H7 (cell line): Measurements from ENCODE around the gene TMED6. TPM values are rescaled to one million over a fixed set of nuclear protein-coding genes. Genes with fewer than 3 reads are reported as not detected.

Experiments used
- DNase-seq: peaks from one replicate; pipeline ENCODE4 v3.0.0; 2012
- H3K27me3 ChIP-seq: 2 replicates; pipeline ENCODE4 v1.6.0; 2011; ENCODE audit warnings: mild to moderate bottlenecking, low read length; ENCODE audit not compliant: control insufficient read depth, insufficient read depth
- H3K36me3 ChIP-seq: replicated peaks from 2 replicates; pipeline ENCODE4 v1.5.1; 2011; ENCODE audit warnings: low read length; ENCODE audit not compliant: control insufficient read depth, insufficient read depth
- H3K4me3 ChIP-seq: 2 replicates; pipeline ENCODE4 v1.5.1; 2011; ENCODE audit warnings: low read depth, mild to moderate bottlenecking, control low read depth, low read length, moderate library complexity; ENCODE audit not compliant: insufficient read depth
- total RNA-seq: library from RNA; depleted of rRNA; stranded (reverse); fragments of >200 nt; shearing (Covaris generic); gene quantifications from 2 replicates; pipeline ENCODE4 v1.2.3, GENCODE V29; 2014

Gene TMED6
- total RNA-seq, 1 experiment from 2014 or later, result not detected

DNA sequence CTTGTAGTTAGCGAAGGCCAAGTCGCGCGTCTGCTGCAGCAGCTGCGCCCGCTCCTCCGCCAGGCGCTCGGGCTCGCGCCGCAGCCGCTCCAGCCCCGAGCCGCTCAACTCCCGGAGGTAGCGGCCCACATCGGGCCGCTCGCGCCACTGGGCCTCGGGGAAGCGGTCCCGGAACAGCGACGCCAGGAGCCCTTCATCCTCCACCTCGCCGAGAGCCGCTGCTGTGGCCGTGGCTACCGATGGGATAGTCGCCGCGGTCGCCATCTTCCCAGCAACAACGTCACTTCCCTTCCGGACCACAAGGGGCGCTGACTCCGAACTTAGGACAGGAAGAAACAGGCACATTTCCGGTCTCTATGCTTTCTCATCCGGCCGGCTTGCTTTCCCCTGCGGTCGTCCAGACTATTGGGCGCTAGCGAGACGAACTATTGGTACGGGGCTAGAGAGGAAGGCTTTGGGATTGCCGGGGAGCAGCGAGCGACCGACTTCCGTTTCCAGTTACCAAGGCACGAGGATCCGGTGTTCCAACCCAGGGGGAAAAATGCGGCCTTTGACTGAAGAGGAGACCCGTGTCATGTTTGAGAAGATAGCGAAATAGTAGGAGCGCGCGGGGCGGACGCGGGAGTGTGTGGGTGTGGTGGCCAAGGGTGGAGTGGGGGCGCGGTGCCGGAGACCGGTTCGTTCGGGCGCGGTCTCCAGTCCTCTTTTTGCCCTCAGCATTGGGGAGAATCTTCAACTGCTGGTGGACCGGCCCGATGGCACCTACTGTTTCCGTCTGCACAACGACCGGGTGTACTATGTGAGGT is 12.1 kb downstream of the TMED6 start, which contains the start of the genes COG8 and NIP7:
TSS of gene COG8 (minus strand) at position 276 of the 806 bp plus-strand sequence. CDS start at position 264, 12 bp downstream.
TSS of gene NIP7 (plus strand) at position 484 of the 806 bp plus-strand sequence. CDS start at position 542, 58 bp downstream.
- peaks cover 28% of the 10 kb centered on the region for H3K36me3 ChIP-seq
- peak within 1 kb of the TSS; percentile 100 for H3K4me3 ChIP-seq

GRCh38 chr16:69338557-69339288 is 12.9 kb downstream of the TMED6 start:
- H3K36me3 ChIP-seq, result peaks cover 33% of the 10 kb centered on the region

More for the DNA sequence above, 12.1 kb downstream of the TMED6 start, which contains the start of the genes COG8 and NIP7:
- H3K27me3 ChIP-seq, result no peaks in the 10 kb centered on the region
- peak; percentile 95 for DNase-seq

DNA sequence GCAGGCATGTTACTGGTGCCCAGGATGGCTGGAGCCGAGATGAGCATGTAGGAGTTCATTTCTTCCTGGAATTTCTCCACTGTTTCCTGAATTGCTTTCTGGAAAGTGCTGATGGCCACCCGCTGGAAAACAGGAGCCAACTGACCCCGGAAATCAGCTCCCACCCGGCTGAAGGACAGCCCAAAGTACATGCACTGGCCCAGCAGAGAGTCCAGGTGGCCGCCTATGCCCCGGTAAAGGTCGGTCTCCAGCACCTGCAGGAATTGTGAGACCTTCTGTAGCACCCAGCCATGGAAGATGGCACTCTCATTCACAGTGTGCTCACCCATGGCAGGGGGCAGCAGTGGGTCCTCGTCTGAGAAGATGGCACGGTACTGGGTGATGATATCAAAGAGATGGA is 16.9 kb downstream of the TMED6 start:
- no peak overlapping the region for H3K4me3 ChIP-seq
- peaks cover 29% of the 10 kb centered on the region for H3K36me3 ChIP-seq
- DNase-seq, result no peak
- H3K27me3 ChIP-seq, result no peaks in the 10 kb centered on the region

More at GRCh38 chr16:69338557-69339288, 12.9 kb downstream of the TMED6 start:
- Histone ChIP-seq H3K27me3 (no peaks in the 10 kb centered on the region), H3K4me3 (peak overlapping the region; percentile 100)
- DNase-seq, result no peak

GRCh38 chr16:69330286-69331109 is 21.1 kb downstream of the TMED6 start, which contains the start of gene PDF:
Gene PDF, minus strand, starts transcription at chr16:69330588. Its CDS starts 18 bp downstream, at chr16:69330570.
- DNase-seq, result peak; percentile 99
- Histone ChIP-seq H3K36me3 (peaks cover 35% of the 10 kb centered on the region), H3K4me3 (peak within 1 kb of the TSS; percentile 86), H3K27me3 (no peaks in the 10 kb centered on the region)

- no peak for DNase-seq
- H3K27me3 ChIP-seq, result no peaks in the 10 kb centered on the region
- H3K36me3 ChIP-seq, result peaks cover 31% of the 10 kb centered on the region
- peak overlapping the region; percentile 86 for H3K4me3 ChIP-seq
Measured at GRCh38 chr16:69329369-69330285, 22.0 kb downstream of the TMED6 start.

GRCh38 chr16:69328854-69329316 is 22.7 kb downstream of the TMED6 start:
- peak overlapping the region; percentile 86; the same call in 1 of the 2 replicates for H3K4me3 ChIP-seq
- H3K36me3 ChIP-seq, result peaks cover 31% of the 10 kb centered on the region
- H3K27me3 ChIP-seq, result no peaks in the 10 kb centered on the region
- DNase-seq, result peak; percentile 65

DNA sequence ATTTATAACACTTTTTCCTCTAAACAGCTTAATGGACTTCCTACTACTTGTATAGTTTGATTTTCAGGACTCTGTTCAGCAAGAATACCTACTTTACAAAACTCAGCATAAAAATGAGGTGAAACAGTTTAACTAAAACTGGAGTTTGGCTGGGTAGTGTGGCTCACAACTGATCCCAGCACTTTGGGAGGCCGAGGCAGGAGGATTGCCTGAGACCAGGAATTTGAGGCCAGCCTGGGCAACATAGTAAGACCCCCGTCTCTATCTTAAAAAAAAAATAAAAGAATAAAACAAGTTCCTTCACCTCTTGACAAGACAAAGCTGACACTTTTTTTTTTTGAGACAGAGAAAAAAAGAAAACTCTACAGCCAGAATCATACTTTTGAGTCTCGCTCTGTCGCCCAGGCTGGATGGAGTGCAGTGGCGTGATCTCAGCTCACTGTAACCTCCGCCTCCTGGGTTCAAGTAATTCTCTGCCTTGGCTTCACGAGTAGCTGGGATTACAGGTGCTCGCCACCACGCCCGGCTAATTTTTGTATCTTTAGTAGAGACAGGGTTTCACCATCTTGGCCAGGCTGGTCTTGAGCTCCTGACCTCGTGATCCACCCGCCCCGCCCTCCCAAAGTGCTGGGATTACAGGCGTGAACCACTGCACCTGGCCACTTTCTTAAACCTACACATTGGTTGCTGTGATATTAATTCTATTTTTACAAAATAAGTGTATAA is 23.8 kb downstream of the TMED6 start:
- Histone ChIP-seq H3K27me3 (no peaks in the 10 kb centered on the region), H3K36me3 (peaks cover 31% of the 10 kb centered on the region), H3K4me3 (no peak overlapping the region)
- no peak for DNase-seq

GRCh38 chr16:69326172-69326873 is 25.3 kb downstream of the TMED6 start:
- Histone ChIP-seq H3K27me3 (no peaks in the 10 kb centered on the region), H3K36me3 (peaks cover 35% of the 10 kb centered on the region), H3K4me3 (no peak overlapping the region)
- DNase-seq, result no peak

DNA sequence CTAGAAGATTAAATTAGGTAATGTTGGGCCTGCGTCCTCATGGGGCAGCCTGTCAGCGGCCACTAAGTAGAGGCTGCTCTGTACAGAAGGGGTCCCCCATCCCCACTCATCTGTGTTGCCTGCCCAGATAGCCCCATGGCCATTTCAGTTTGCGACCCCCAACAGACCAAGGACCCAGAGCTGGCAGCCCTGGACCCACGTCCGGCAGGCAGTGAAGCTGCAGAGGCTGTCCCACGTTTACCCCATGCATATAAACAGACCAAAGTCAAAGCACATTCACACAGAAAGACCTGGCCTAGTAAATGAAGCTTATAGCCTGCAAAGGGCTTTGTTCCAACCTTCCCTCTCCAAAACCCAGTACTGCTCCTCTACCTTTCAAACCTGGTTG is 25.8 kb downstream of the TMED6 start:
- DNase-seq, result no peak
- Histone ChIP-seq H3K36me3 (peaks cover 37% of the 10 kb centered on the region), H3K27me3 (no peaks in the 10 kb centered on the region), H3K4me3 (no peak overlapping the region)

GRCh38 chr16:69324585-69325253 is 26.9 kb downstream of the TMED6 start:
- Histone ChIP-seq H3K36me3 (peaks cover 46% of the 10 kb centered on the region), H3K4me3 (no peak overlapping the region), H3K27me3 (no peaks in the 10 kb centered on the region)
- DNase-seq, result no peak

DNA sequence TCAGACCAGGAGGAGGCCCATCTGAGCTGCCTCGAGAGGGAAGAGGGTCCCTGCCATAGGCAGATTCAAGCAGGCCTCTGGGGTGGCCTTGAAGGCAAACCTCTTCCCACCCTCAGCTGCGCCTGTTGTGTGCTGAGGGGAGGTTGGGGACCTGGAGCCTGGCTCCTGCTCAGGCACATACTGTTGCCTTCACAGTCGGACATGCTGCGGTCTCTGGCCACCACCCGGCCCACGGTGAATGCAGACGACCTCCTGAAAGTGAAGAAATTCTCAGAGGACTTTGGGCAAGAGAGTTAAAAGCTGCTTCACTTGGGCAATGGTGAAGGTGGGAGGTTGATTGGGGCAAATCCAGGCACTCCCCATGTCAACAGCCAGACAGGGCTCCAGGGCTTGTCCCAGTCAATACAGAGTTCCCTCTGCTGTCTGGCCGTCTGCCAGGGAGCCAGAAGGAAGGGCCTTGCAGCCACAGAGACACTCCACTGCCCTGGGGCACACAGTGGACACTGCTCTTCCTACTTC is 27.5 kb downstream of the TMED6 start:
- Histone ChIP-seq H3K27me3 (no peaks in the 10 kb centered on the region), H3K36me3 (peaks cover 52% of the 10 kb centered on the region), H3K4me3 (no peak overlapping the region)
- DNase-seq, result no peak

- H3K4me3 ChIP-seq, result no peak overlapping the region
- DNase-seq, result no peak
- peaks cover 55% of the 10 kb centered on the region for H3K36me3 ChIP-seq
- H3K27me3 ChIP-seq, result no peaks in the 10 kb centered on the region
Measured at GRCh38 chr16:69323415-69323814, 28.2 kb downstream of the TMED6 start.
